ENCODE results near the gene TMEM179.

Gene TMEM179

GRCh38 chr14:104547310-104547997 lies 57.1 kb downstream of the TMEM179 start:
- Mint-ChIP-seq H3K36me3 (ENCODE audit: insufficient read depth) (no peaks in the 10 kb centered on the region), H3K27ac (no peak overlapping the region), H3K4me3 (no peak overlapping the region), H3K9me3 (no peaks in the 10 kb centered on the region), H3K4me1 (ENCODE audit: low read depth in 2 of 2) (no peaks in the 10 kb centered on the region), H3K27me3 (peaks cover 64 to 89% of the 10 kb centered on the region in 2 donors)
- ATAC-seq (replicated peaks) (no peak), DNase-seq (no peak)

GRCh38 chr14:104546591-104547309 lies 57.8 kb downstream of the TMEM179 start:
- peaks cover 64 to 89% of the 10 kb centered on the region in 2 donors for H3K27me3 Mint-ChIP-seq
- no peaks in the 10 kb centered on the region for H3K9me3 Mint-ChIP-seq
- H3K27ac Mint-ChIP-seq: no peak overlapping the region
- no peak for ATAC-seq (replicated peaks)
- no peak overlapping the region for H3K4me3 Mint-ChIP-seq
- H3K36me3 Mint-ChIP-seq (ENCODE audit: insufficient read depth): no peaks in the 10 kb centered on the region
- H3K4me1 Mint-ChIP-seq (ENCODE audit: low read depth in 2 of 2): no peaks in the 10 kb centered on the region
- DNase-seq: no peak

GRCh38 chr14:104545942-104546501 lies 58.5 kb downstream of the TMEM179 start:
- ATAC-seq (replicated peaks) (no peak), DNase-seq (no peak)
- Mint-ChIP-seq H3K9me3 (no peaks in the 10 kb centered on the region), H3K4me3 (no peak overlapping the region), H3K27me3 (peaks cover 65 to 86% of the 10 kb centered on the region in 2 donors), H3K36me3 (ENCODE audit: insufficient read depth) (no peaks in the 10 kb centered on the region), H3K27ac (no peak overlapping the region), H3K4me1 (ENCODE audit: low read depth in 2 of 2) (no peaks in the 10 kb centered on the region)

GRCh38 chr14:104545151-104545941 lies 59.2 kb downstream of the TMEM179 start:
- Mint-ChIP-seq H3K4me1 (ENCODE audit: low read depth in 2 of 2) (no peaks in the 10 kb centered on the region), H3K27me3 (peaks cover 65 to 80% of the 10 kb centered on the region in 2 donors), H3K27ac (no peak overlapping the region), H3K9me3 (no peaks in the 10 kb centered on the region), H3K36me3 (ENCODE audit: insufficient read depth) (no peaks in the 10 kb centered on the region), H3K4me3 (no peak overlapping the region)
- DNase-seq (no peak), ATAC-seq (replicated peaks) (no peak)

- DNase-seq (no peak), ATAC-seq (replicated peaks) (no peak)
- no peak overlapping the region for H3K4me3 Mint-ChIP-seq
- peaks cover 60 to 71% of the 10 kb centered on the region in 2 donors for H3K27me3 Mint-ChIP-seq
- no peaks in the 10 kb centered on the region for H3K9me3 Mint-ChIP-seq
- no peaks in the 10 kb centered on the region for H3K4me1 Mint-ChIP-seq (ENCODE audit: low read depth in 2 of 2)
- no peaks in the 10 kb centered on the region for H3K36me3 Mint-ChIP-seq (ENCODE audit: insufficient read depth)
- no peak overlapping the region for H3K27ac Mint-ChIP-seq
Measured at GRCh38 chr14:104544362-104544961, 60.1 kb downstream of the TMEM179 start.

- no peaks in the 10 kb centered on the region for H3K36me3 Mint-ChIP-seq (ENCODE audit: insufficient read depth)
- DNase-seq (no peak), ATAC-seq (replicated peaks) (no peak)
- H3K27ac Mint-ChIP-seq: no peak overlapping the region
- no peaks in the 10 kb centered on the region for H3K9me3 Mint-ChIP-seq
- no peak overlapping the region for H3K4me3 Mint-ChIP-seq
- H3K4me1 Mint-ChIP-seq (ENCODE audit: low read depth in 2 of 2): peaks cover 0 to 1% of the 10 kb centered on the region in 2 donors
- H3K27me3 Mint-ChIP-seq: peaks cover 60 to 66% of the 10 kb centered on the region in 2 donors
Measured at GRCh38 chr14:104542871-104543830, 61.4 kb downstream of the TMEM179 start.

- H3K36me3 Mint-ChIP-seq (ENCODE audit: insufficient read depth): no peaks in the 10 kb centered on the region
- H3K4me1 Mint-ChIP-seq (ENCODE audit: low read depth in 2 of 2): peaks cover 0 to 2% of the 10 kb centered on the region in 2 donors
- no peaks in the 10 kb centered on the region for H3K9me3 Mint-ChIP-seq
- ATAC-seq (replicated peaks) (no peak), DNase-seq (no peak)
- H3K27ac Mint-ChIP-seq: no peak overlapping the region
- no peak overlapping the region for H3K4me3 Mint-ChIP-seq
- H3K27me3 Mint-ChIP-seq: peaks cover 52 to 58% of the 10 kb centered on the region in 2 donors
Measured at GRCh38 chr14:104541905-104542465, 62.6 kb downstream of the TMEM179 start.
